ENCODE measurements around the gene DOCK11. TPM values are rescaled to one million over a fixed set of nuclear protein-coding genes. Genes with fewer than 3 reads are reported as not detected.

DOCK11 gene
- total and polyA plus RNA-seq, 2 experiments from 2014 or later, result 7.6 to 8.3 TPM

DNA sequence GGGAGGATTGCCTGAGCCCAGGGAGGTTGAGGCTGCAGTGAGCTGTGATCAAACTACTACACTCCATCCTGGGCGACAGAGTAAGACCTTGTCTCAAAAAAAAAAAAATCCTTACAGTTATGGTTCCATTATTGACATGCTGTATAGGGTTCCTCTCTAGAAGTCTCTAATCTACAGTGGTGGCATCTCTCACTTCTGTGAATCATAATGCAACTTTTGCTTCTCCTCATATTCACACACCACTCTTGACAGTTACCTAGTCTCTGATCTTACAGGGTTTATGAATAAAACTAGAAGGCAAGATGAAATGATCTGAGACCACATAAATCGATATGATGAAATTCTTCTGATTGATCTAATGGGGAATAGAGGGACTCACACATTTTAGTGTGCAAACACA, 40.6 kb downstream of the DOCK11 start:
- H3K27ac ChIP-seq, result peak overlapping the region; percentile 9
- H3K4me3 ChIP-seq, result no peak overlapping the region
- H3K9me3 ChIP-seq (ENCODE audit: low read depth), result no peaks in the 10 kb centered on the region
- H3K4me1 ChIP-seq (ENCODE audit: insufficient read depth), result no peaks in the 10 kb centered on the region
- no peaks in the 10 kb centered on the region for H3K36me3 ChIP-seq (replicated peaks; ENCODE audit: insufficient read depth, low read depth)
- WGBS (ENCODE audit: low lambda C conversion rate, missing lambda C conversion rate), result 68% methylated on average over 2 of the region's 2 CpGs
- no peaks in the 10 kb centered on the region for H3K9me2 ChIP-seq (replicated peaks; ENCODE audit: insufficient read depth)
- H3K4me2 ChIP-seq, result no peak overlapping the region
- no peaks in the 10 kb centered on the region for H4K20me1 ChIP-seq (ENCODE audit: insufficient read depth, poor library complexity, severe bottlenecking)
- H3K79me2 ChIP-seq, result no peaks in the 10 kb centered on the region
- H3K27me3 ChIP-seq, result no peaks in the 10 kb centered on the region
- TF ChIP-seq, protein P1, sequence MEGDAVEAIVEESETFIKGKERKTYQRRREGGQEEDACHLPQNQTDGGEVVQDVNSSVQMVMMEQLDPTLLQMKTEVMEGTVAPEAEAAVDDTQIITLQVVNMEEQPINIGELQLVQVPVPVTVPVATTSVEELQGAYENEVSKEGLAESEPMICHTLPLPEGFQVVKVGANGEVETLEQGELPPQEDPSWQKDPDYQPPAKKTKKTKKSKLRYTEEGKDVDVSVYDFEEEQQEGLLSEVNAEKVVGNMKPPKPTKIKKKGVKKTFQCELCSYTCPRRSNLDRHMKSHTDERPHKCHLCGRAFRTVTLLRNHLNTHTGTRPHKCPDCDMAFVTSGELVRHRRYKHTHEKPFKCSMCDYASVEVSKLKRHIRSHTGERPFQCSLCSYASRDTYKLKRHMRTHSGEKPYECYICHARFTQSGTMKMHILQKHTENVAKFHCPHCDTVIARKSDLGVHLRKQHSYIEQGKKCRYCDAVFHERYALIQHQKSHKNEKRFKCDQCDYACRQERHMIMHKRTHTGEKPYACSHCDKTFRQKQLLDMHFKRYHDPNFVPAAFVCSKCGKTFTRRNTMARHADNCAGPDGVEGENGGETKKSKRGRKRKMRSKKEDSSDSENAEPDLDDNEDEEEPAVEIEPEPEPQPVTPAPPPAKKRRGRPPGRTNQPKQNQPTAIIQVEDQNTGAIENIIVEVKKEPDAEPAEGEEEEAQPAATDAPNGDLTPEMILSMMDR (IDR thresholded peaks at IDR 0.05; ENCODE audit: poor library complexity), result no peak
- no peak for TF ChIP-seq EZH2phosphoT487 (IDR thresholded peaks at IDR 0.05; ENCODE audit: low read depth, severe bottlenecking, unreplicated experiment)
- DNase-seq (ENCODE audit: low spot score), result no peak
- no peak overlapping the region for H2AFZ ChIP-seq

DNA sequence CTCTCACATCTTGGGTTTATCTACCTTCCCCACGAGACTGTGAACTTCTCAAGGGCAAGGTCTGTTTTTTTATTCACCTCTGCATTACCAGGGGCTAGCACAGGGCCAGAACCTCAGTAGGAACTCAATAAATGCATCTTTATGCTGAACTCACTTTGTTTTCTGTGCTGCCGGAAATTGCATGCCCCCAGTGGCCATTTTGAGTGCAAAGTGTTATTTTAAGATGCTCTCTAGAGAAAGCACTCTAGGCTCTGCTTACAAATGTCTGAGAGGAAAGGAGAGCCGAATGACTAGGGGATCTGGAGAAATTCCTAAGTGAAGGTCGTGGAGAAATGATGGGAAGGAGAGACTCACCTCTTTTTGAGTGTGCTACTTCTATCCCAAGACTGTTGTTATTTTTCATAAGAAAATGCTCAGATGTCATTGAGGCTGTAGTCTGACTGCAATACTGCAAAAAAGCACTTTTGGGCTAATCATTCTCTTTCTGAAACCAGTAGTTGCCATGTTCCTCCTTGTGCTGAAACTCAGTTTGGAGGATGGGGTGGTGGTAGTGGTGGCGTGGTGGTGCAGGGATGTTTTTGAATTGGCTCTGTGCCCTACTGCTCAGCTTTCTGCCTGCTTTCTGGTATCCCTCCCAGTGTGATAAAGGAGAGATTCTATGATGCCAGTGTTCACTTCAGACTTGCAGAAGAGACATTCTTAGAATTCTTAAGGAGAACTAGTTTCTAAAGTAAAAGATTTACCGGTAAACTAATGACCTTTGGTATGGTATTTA, 41.3 kb downstream of the DOCK11 start:
- TF ChIP-seq EZH2phosphoT487 (IDR thresholded peaks at IDR 0.05; ENCODE audit: low read depth, severe bottlenecking, unreplicated experiment), result no peak
- TF ChIP-seq, protein P1 (IDR thresholded peaks at IDR 0.05; ENCODE audit: poor library complexity), result peak; percentile 26
- Histone ChIP-seq H3K79me2 (no peaks in the 10 kb centered on the region), H3K4me3 (no peak overlapping the region), H3K9me3 (ENCODE audit: low read depth) (no peaks in the 10 kb centered on the region), H3K4me2 (peak overlapping the region; percentile 12), H4K20me1 (ENCODE audit: insufficient read depth, poor library complexity, severe bottlenecking) (no peaks in the 10 kb centered on the region), H3K36me3 (replicated peaks; ENCODE audit: insufficient read depth, low read depth) (no peaks in the 10 kb centered on the region), H3K9me2 (replicated peaks; ENCODE audit: insufficient read depth) (no peaks in the 10 kb centered on the region), H3K27ac (peak overlapping the region; percentile 9), H3K4me1 (ENCODE audit: insufficient read depth) (no peaks in the 10 kb centered on the region), H2AFZ (no peak overlapping the region), H3K27me3 (no peaks in the 10 kb centered on the region)
- 33% methylated on average over 6 of the region's 6 CpGs for WGBS (ENCODE audit: low lambda C conversion rate, missing lambda C conversion rate)
- DNase-seq (ENCODE audit: low spot score), result no peak

- H3K9me2 ChIP-seq (replicated peaks; ENCODE audit: insufficient read depth), result no peaks in the 10 kb centered on the region
- H3K4me1 ChIP-seq (ENCODE audit: insufficient read depth), result no peaks in the 10 kb centered on the region
- no peak overlapping the region for H3K4me2 ChIP-seq
- H3K36me3 ChIP-seq (replicated peaks; ENCODE audit: insufficient read depth, low read depth), result no peaks in the 10 kb centered on the region
- H3K27me3 ChIP-seq, result no peaks in the 10 kb centered on the region
- 82% methylated on average over 5 of the region's 5 CpGs for WGBS (ENCODE audit: low lambda C conversion rate, missing lambda C conversion rate)
- TF ChIP-seq, protein P1 (IDR thresholded peaks at IDR 0.05; ENCODE audit: poor library complexity), result no peak
- TF ChIP-seq EZH2 (IDR thresholded peaks at IDR 0.05; ENCODE audit: borderline replicate concordance) (no peak), EZH2phosphoT487 (IDR thresholded peaks at IDR 0.05; ENCODE audit: low read depth, severe bottlenecking, unreplicated experiment) (no peak)
- no peaks in the 10 kb centered on the region for H3K9me3 ChIP-seq (ENCODE audit: low read depth)
- no peaks in the 10 kb centered on the region for H4K20me1 ChIP-seq (ENCODE audit: insufficient read depth, poor library complexity, severe bottlenecking)
- H3K79me2 ChIP-seq, result no peaks in the 10 kb centered on the region
- H3K4me3 ChIP-seq, result no peak overlapping the region
- H2AFZ ChIP-seq, result no peak overlapping the region
- DNase-seq (ENCODE audit: low spot score), result no peak
- no peak overlapping the region for H3K27ac ChIP-seq
These were observed 42.8 kb downstream of the DOCK11 start for GRCh38 chrX:118538386-118538785.

Measured in hepatocyte (in vitro differentiated cells).